A204.1 (cell line): ENCODE measurements around the gene PAIP2B.
"Not testable (repeated sequence)": the region's sequence is repeated elsewhere in the genome, so short reads cannot be mapped to it uniquely, and the experiment has no call there.

Experiments used
- FAIRE-seq: peaks from 2 replicates; lab custom pipeline; 2012; peaks lifted over from hg19 to GRCh38; lab: Jason Lieb, UNC

The PAIP2B gene

GRCh38 chr2:71216501-71216900, 10.4 kb downstream of the PAIP2B start:
- no peak for FAIRE-seq

- FAIRE-seq: no peak
Observed at GRCh38 chr2:71215447-71215846, 11.5 kb downstream of the PAIP2B start.

GRCh38 chr2:71212336-71212735, 14.6 kb downstream of the PAIP2B start:
- FAIRE-seq: no peak

- FAIRE-seq: no peak
Observed at GRCh38 chr2:71210292-71210691, 16.6 kb downstream of the PAIP2B start.

GRCh38 chr2:71208756-71209155, 18.1 kb downstream of the PAIP2B start:
- FAIRE-seq: no peak

- FAIRE-seq: no peak
Observed at GRCh38 chr2:71207601-71208000, 19.3 kb downstream of the PAIP2B start.

- no peak for FAIRE-seq
Observed at GRCh38 chr2:71206271-71206670, 20.6 kb downstream of the PAIP2B start.

GRCh38 chr2:71191570-71191943, 35.3 kb downstream of the PAIP2B start:
- FAIRE-seq: no peak

- FAIRE-seq: no peak
Observed at GRCh38 chr2:71190656-71191569, 36.0 kb downstream of the PAIP2B start.

- FAIRE-seq: no peak
Observed at GRCh38 chr2:71187589-71187988, 39.3 kb downstream of the PAIP2B start.

GRCh38 chr2:71186973-71187372, 39.9 kb downstream of the PAIP2B start:
- no peak for FAIRE-seq

GRCh38 chr2:71183306-71184115, 43.4 kb downstream of the PAIP2B start:
- FAIRE-seq: not testable (repeated sequence)

GRCh38 chr2:71181316-71181715, 45.6 kb downstream of the PAIP2B start:
- FAIRE-seq: no peak

- not testable (repeated sequence) for FAIRE-seq
Observed at GRCh38 chr2:71178836-71179235, 48.1 kb downstream of the PAIP2B start.

- no peak for FAIRE-seq
Observed at GRCh38 chr2:71174207-71174606, 52.7 kb downstream of the PAIP2B start.

- no peak for FAIRE-seq
Observed at GRCh38 chr2:71173096-71173495, 53.8 kb downstream of the PAIP2B start.

GRCh38 chr2:71166812-71167211, 60.1 kb downstream of the PAIP2B start:
- FAIRE-seq: no peak

GRCh38 chr2:71157124-71157793, 69.6 kb downstream of the PAIP2B start:
- no peak for FAIRE-seq

GRCh38 chr2:71156573-71156972, 70.3 kb downstream of the PAIP2B start:
- FAIRE-seq: no peak

GRCh38 chr2:71155846-71156245, 71.1 kb downstream of the PAIP2B start:
- no peak for FAIRE-seq

- FAIRE-seq: no peak
Observed at GRCh38 chr2:71154798-71155197, 72.1 kb downstream of the PAIP2B start.

- no peak for FAIRE-seq
Observed at GRCh38 chr2:71154279-71154678, 72.6 kb downstream of the PAIP2B start.
